Upper lobe of left lung (tissue), 4 donors: Measurements from ENCODE around the gene FAM200C.

Experiments
- CTCF ChIP-seq, 6 experiments: fragments of 450-650 bp in 4 of 6; fragments of 200-600 bp in 2 of 6; sonication (generic) in 2 of 6; IDR thresholded peaks; one replicate each; pipeline ENCODE4 v1.5.1; 2016 to 2019; ENCODE audit warnings: antibody characterized with exemption in 6 of 6
- EP300 ChIP-seq, 4 donors: sonication (generic); formaldehyde crosslinking; IDR thresholded peaks; one replicate each; pipeline ENCODE4 v1.5.1; 2017; ENCODE audit warnings: antibody characterized with exemption in 4 of 4, control low read depth in 2 of 4
- POLR2A ChIP-seq, 4 donors: fragments of 450-650 bp; IDR thresholded peaks; one replicate each; pipeline ENCODE4 v1.5.1; 2016 to 2017; ENCODE audit warnings: antibody characterized with exemption in 4 of 4, mild to moderate bottlenecking in 2 of 4
- POLR2AphosphoS5 ChIP-seq, 2 donors: sonication (generic); formaldehyde crosslinking; IDR thresholded peaks; one replicate each; pipeline ENCODE4 v1.5.1; 2017; ENCODE audit warnings: antibody characterized with exemption in 2 of 2

DNA sequence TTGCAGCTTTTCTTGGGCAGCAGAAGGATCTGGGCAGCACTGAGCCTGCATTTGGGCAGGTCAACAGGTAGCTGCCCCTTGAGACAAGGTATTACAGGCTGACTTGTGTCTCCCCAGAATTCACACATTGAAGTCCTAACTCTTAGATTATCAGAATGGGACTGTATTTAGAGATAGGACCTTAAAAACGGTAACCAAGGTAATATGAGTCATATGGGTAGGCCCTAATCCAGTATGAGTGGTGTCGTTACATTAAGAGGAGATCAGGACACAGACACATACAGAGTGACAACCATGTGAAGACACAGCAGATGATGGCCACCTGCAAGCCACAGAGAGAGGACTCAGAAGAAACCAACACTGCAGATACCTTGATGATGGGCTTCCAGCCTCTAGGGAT, 32.6 kb downstream of the FAM200C start:
- TF ChIP-seq CTCF (IDR thresholded peaks at IDR 0.05) (no peak), POLR2AphosphoS5 (IDR thresholded peaks at IDR 0.05) (no peak), EP300 (IDR thresholded peaks at IDR 0.05) (no peak), POLR2A (IDR thresholded peaks at IDR 0.05) (no peak)
